Fibroblast of lung (primary cell): ENCODE measurements around the gene MCF2L.

Source experiments
- CTCF ChIP-seq, 2 donors: IDR thresholded peaks in 1 of 2; conservative IDR thresholded peaks in 1 of 2; 1 replicate in 1 of 2; 2 replicates in 1 of 2; pipeline ENCODE4 v1.5.1; 2011 to 2012; ENCODE audit warnings: low read length in 2 of 2, control low read depth in 1 of 2, inconsistent platforms in 1 of 2, low read depth in 1 of 2, mild to moderate bottlenecking in 1 of 2
- EZH2 ChIP-seq: IDR thresholded peaks from 2 replicates; pipeline ENCODE4 v1.5.1; 2012; ENCODE audit warnings: low read length, control low read depth, mild to moderate bottlenecking; ENCODE audit errors: missing control alignments

DNA sequence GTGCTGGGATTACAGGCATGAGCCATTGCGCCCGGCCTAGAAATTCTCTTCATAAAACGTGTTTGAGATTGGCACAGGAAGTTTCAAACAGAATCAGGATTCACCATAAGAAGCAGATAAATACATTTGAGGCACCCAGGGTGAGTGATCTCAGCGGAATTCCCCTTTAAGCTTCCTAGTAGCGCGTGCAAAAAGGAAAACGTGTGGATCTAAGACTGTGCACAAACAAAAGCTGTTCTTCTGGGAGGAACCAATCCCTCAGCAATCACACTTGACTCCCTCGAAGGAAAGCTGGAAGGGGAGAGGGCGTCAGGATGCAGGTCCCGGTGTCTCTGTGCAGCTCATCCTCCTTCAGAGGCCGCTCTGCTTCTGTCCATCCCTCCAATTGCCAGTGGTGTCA, 15.5 kb downstream of the MCF2L start:
- TF ChIP-seq CTCF (conservative IDR thresholded peaks at IDR 0.05 in 1 of 2, IDR thresholded peaks at IDR 0.05 in 1 of 2; ENCODE audit: low read depth in 1 of 2, low read length in 2 of 2) (no peak), EZH2 (no peak)
